ENCODE results near the gene ZNF785.

GRCh38 chr16:30633526-30633925, 48.0 kb upstream of the ZNF785 start:
- no peak for TF ChIP-seq CTCF (conservative IDR thresholded peaks at IDR 0.05 in 1 of 2, IDR thresholded peaks at IDR 0.05 in 1 of 2; ENCODE audit: extremely low read depth in 1 of 2, insufficient read depth in 1 of 2, low read depth in 1 of 2, low read length in 2 of 2)
- TF ChIP-seq EZH2 (IDR thresholded peaks at IDR 0.05; ENCODE audit: borderline replicate concordance, low read length) = no peak
